Liver (tissue), 9 donors: ENCODE results near the gene HPN. TPM values are rescaled to one million over a fixed set of nuclear protein-coding genes. Genes with fewer than 3 reads are reported as not detected.

Source experiments
- DNase-seq: peaks from one replicate; pipeline ENCODE4 v3.0.0-alpha.2; 2017; ENCODE audit warnings: low spot score
- H3K27ac ChIP-seq, 2 donors: one replicate each; pipeline ENCODE4 v1.7.0; 2013; ENCODE audit warnings: inconsistent platforms in 2 of 2, low read length in 2 of 2, control low read depth in 1 of 2, low read depth in 1 of 2, mild to moderate bottlenecking in 1 of 2
- H3K27me3 ChIP-seq, 4 donors: one replicate each; pipeline versions ENCODE4 v1.6.1 to v1.7.0; 2013; ENCODE audit warnings: low read length in 3 of 4, inconsistent platforms in 1 of 4, mild to moderate bottlenecking in 1 of 4, moderate library complexity in 1 of 4; ENCODE audit not compliant: control insufficient read depth in 4 of 4, insufficient read depth in 4 of 4
- H3K36me3 ChIP-seq, 4 donors: one replicate each; pipeline versions ENCODE4 v1.6.1 to v1.7.0; 2013; ENCODE audit warnings: low read length in 3 of 4, mild to moderate bottlenecking in 3 of 4, low read depth in 1 of 4, moderate library complexity in 1 of 4; ENCODE audit not compliant: control insufficient read depth in 4 of 4, insufficient read depth in 3 of 4
- H3K4me1 ChIP-seq, 4 donors: one replicate each; pipeline versions ENCODE4 v1.6.1 to v1.7.0; 2013; ENCODE audit warnings: low read length in 3 of 4, mild to moderate bottlenecking in 3 of 4, moderate library complexity in 1 of 4; ENCODE audit not compliant: control insufficient read depth in 4 of 4, insufficient read depth in 4 of 4
- H3K4me3 ChIP-seq, 3 donors: one replicate each; pipeline versions ENCODE4 v1.6.1 to v1.7.0; 2013; ENCODE audit warnings: low read length in 3 of 3, control low read depth in 1 of 3, low read depth in 1 of 3, mild to moderate bottlenecking in 1 of 3
- H3K9ac ChIP-seq, 2 donors: one replicate each; pipeline ENCODE4 v1.7.0; 2013; ENCODE audit warnings: low read length in 2 of 2, mild to moderate bottlenecking in 2 of 2, moderate library complexity in 2 of 2, control low read depth in 1 of 2, low read depth in 1 of 2
- H3K9me3 ChIP-seq, 4 donors: one replicate each; pipeline versions ENCODE4 v1.6.1 to v1.7.0; 2013; ENCODE audit warnings: low read length in 3 of 4; ENCODE audit not compliant: control insufficient read depth in 4 of 4
- EGR1 ChIP-seq, 2 donors: IDR thresholded peaks; 2 replicates each; pipeline ENCODE4 v1.6.1; 2016 to 2018; ENCODE audit warnings: antibody characterized with exemption in 2 of 2, low read depth in 2 of 2
- FOXA1 ChIP-seq: IDR thresholded peaks from 2 replicates; pipeline ENCODE4 v1.6.1; 2016; ENCODE audit warnings: antibody characterized with exemption
- FOXA2 ChIP-seq: IDR thresholded peaks from 2 replicates; pipeline ENCODE4 v1.6.1; 2016; ENCODE audit warnings: antibody characterized with exemption
- HNF4A ChIP-seq, 2 donors: conservative IDR thresholded peaks; 2 replicates each; pipeline ENCODE4 v1.6.1; 2016; ENCODE audit warnings: antibody characterized with exemption in 2 of 2, mild to moderate bottlenecking in 2 of 2
- HNF4G ChIP-seq: IDR thresholded peaks from 2 replicates; pipeline ENCODE4 v1.6.1; 2016; ENCODE audit warnings: antibody characterized with exemption
- NR2F2 ChIP-seq: IDR thresholded peaks from 2 replicates; pipeline ENCODE4 v1.6.1; 2016; ENCODE audit warnings: antibody characterized with exemption
- RXRA ChIP-seq, 2 donors: IDR thresholded peaks; 2 replicates each; pipeline ENCODE4 v1.6.1; 2017 to 2018; ENCODE audit warnings: antibody characterized with exemption in 2 of 2, mild to moderate bottlenecking in 1 of 2
- SP1 ChIP-seq: IDR thresholded peaks from 2 replicates; pipeline ENCODE4 v1.6.1; 2018; ENCODE audit warnings: antibody characterized with exemption, mild to moderate bottlenecking
- TAF1 ChIP-seq: conservative IDR thresholded peaks from 2 replicates; pipeline ENCODE4 v1.6.1; 2016; ENCODE audit warnings: antibody characterized with exemption, mild to moderate bottlenecking
- YY1 ChIP-seq: IDR thresholded peaks from 2 replicates; pipeline ENCODE4 v1.6.1; 2016; ENCODE audit warnings: antibody characterized with exemption, mild to moderate bottlenecking
- WGBS: extraction: QIAGEN DNeasy Blood & Tissue Kit; methylation state at CpG from one replicate; pipeline ENCODE4 v1.1.7; 2013; 5-methylcytosine and 5-hydroxymethylcytosine counted together
- polyA plus RNA-seq, 2 donors: library from polyadenylated mRNA; stranded (reverse) in 1 of 2; unstranded in 1 of 2; fragments of 200-250 nt in 1 of 2; fragments of >200 nt in 1 of 2; fragmentation: Nextera tagmentation in 1 of 2; extraction: Ambion mirVana in 1 of 2; gene quantifications; one replicate each; pipeline versions ENCODE4 v1.2.1 to v1.2.3, GENCODE V29; 2013 to 2015
- total RNA-seq, 2 donors: library from RNA; depleted of rRNA; stranded (reverse); fragments of >200 nt; gene quantifications; one replicate each; pipeline ENCODE4 v1.2.3, GENCODE V29; 2014
- TF ChIP-seq, protein P1 (sequence below): fragments of 150-350 bp; IDR thresholded peaks from 2 replicates; pipeline ENCODE4 v1.5.1; 2017; ENCODE audit warnings: improper control_type of control experiment, low read depth, low read length; ENCODE audit not compliant: missing input control
- TF ChIP-seq, protein P2 (sequence below): IDR thresholded peaks from 2 replicates; pipeline ENCODE4 v1.6.1; 2016; ENCODE audit warnings: antibody characterized with exemption
- TF ChIP-seq, protein P3 (sequence below): IDR thresholded peaks from 2 replicates; pipeline ENCODE4 v1.6.1; 2016; ENCODE audit warnings: antibody characterized with exemption
- TF ChIP-seq, protein P4 (sequence below): IDR thresholded peaks from 2 replicates; pipeline ENCODE4 v1.6.1; 2016; ENCODE audit warnings: antibody characterized with exemption
- TF ChIP-seq, protein P5 (sequence below): IDR thresholded peaks from 2 replicates; pipeline ENCODE4 v1.6.1; 2016; ENCODE audit warnings: antibody characterized with exemption, mild to moderate bottlenecking
- donor health status: healthy.
- donor health status: healthy.
- donor health status: healthy.
- donor health status: healthy.
- donor health status: healthy.

The HPN gene
- total and polyA plus RNA-seq, 4 donors: 130 to 535 (median 335) TPM

GRCh38 chr19:34998777-34999497 lies 42.6 kb upstream of the HPN start:
- WGBS: 63% methylated on average over 13 of the region's 13 CpGs
- TF ChIP-seq RXRA (IDR thresholded peaks at IDR 0.05) (no peak), NR2F2 (no peak), FOXA2 (no peak), HNF4A (conservative IDR thresholded peaks at IDR 0.05) (peak; percentile 19 to 35), FOXA1 (no peak)
- TF ChIP-seq, protein P1, sequence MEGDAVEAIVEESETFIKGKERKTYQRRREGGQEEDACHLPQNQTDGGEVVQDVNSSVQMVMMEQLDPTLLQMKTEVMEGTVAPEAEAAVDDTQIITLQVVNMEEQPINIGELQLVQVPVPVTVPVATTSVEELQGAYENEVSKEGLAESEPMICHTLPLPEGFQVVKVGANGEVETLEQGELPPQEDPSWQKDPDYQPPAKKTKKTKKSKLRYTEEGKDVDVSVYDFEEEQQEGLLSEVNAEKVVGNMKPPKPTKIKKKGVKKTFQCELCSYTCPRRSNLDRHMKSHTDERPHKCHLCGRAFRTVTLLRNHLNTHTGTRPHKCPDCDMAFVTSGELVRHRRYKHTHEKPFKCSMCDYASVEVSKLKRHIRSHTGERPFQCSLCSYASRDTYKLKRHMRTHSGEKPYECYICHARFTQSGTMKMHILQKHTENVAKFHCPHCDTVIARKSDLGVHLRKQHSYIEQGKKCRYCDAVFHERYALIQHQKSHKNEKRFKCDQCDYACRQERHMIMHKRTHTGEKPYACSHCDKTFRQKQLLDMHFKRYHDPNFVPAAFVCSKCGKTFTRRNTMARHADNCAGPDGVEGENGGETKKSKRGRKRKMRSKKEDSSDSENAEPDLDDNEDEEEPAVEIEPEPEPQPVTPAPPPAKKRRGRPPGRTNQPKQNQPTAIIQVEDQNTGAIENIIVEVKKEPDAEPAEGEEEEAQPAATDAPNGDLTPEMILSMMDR: no peak
- TF ChIP-seq, protein P2, sequence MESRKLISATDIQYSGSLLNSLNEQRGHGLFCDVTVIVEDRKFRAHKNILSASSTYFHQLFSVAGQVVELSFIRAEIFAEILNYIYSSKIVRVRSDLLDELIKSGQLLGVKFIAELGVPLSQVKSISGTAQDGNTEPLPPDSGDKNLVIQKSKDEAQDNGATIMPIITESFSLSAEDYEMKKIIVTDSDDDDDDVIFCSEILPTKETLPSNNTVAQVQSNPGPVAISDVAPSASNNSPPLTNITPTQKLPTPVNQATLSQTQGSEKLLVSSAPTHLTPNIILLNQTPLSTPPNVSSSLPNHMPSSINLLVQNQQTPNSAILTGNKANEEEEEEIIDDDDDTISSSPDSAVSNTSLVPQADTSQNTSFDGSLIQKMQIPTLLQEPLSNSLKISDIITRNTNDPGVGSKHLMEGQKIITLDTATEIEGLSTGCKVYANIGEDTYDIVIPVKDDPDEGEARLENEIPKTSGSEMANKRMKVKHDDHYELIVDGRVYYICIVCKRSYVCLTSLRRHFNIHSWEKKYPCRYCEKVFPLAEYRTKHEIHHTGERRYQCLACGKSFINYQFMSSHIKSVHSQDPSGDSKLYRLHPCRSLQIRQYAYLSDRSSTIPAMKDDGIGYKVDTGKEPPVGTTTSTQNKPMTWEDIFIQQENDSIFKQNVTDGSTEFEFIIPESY: no peak
- TF ChIP-seq, protein P3, sequence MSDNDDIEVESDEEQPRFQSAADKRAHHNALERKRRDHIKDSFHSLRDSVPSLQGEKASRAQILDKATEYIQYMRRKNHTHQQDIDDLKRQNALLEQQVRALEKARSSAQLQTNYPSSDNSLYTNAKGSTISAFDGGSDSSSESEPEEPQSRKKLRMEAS: no peak
- TF ChIP-seq, protein P4, sequence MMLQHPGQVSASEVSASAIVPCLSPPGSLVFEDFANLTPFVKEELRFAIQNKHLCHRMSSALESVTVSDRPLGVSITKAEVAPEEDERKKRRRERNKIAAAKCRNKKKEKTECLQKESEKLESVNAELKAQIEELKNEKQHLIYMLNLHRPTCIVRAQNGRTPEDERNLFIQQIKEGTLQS: no peak
- no peak overlapping the region for H3K9ac ChIP-seq
- no peak overlapping the region for H3K4me3 ChIP-seq
- no peak for DNase-seq
- no peaks in the 10 kb centered on the region for H3K36me3 ChIP-seq
- H3K27me3 ChIP-seq: no peaks in the 10 kb centered on the region
- peaks cover 10 to 42% (median 18%) of the 10 kb centered on the region in 4 donors for H3K4me1 ChIP-seq
- H3K27ac ChIP-seq: peak overlapping the region; percentile 95 to 96
- no peaks in the 10 kb centered on the region for H3K9me3 ChIP-seq

DNA sequence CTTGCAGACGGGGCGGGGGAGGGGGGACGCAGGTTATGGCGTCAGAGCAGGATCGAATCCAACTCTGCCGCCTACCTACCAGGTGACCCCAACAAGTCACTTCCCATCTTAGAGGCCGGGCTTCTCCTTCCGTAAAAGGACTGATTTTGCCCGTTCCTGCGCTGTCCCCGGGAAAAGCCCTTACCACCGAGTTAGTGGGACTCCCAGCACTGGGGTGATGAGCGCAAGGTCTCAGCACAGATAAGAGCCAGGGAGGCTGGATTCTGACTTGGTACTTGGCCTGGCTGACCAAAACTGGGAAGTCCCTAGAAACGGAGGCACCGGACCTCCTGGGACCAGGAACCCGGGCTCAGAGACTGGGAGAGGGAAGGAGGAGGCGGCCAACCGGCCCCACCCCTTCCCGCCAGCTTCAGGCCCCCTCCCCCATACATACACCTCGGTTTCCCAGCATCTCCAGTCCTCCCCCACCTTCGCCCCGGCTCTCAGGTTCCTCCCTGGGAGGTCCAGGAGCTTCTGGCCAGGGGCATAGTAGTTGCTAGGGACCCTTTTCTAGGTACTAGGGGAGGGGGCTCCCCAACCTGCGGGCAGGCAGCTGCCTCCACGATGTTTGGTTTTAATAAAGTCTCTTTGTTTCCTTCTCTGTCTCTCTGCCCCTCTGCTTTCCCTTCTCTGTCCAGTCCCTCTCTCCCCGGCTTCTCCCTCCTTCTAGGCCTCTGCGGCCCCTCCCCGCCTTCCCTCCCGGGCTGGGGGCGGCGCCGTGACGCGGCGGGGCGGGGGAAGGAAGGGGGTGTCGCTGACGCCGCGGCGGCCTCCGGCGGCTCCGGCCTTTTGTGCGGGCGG lies 41.8 kb upstream of the HPN start, which contains the start of gene GRAMD1A:
GRAMD1A (plus strand) TSS at position 826 of the 840 bp plus-strand sequence. CDS start 156 bp downstream, outside the sequence.
- no peaks in the 10 kb centered on the region for H3K9me3 ChIP-seq
- WGBS: 3% methylated on average over 45 of the region's 45 CpGs
- H3K27me3 ChIP-seq: no peaks in the 10 kb centered on the region
- H3K4me3 ChIP-seq: peak within 1 kb of the TSS; percentile 38 to 76 (median 55)
- peaks cover 4 to 39% (median 13%) of the 10 kb centered on the region in 4 donors for H3K4me1 ChIP-seq
- no peaks in the 10 kb centered on the region for H3K36me3 ChIP-seq
- peak within 1 kb of the TSS; percentile 95 to 96 for H3K27ac ChIP-seq
- H3K9ac ChIP-seq: peak within 1 kb of the TSS; percentile 84 to 85
- peak; percentile 70 for DNase-seq
- TF ChIP-seq, protein P5, sequence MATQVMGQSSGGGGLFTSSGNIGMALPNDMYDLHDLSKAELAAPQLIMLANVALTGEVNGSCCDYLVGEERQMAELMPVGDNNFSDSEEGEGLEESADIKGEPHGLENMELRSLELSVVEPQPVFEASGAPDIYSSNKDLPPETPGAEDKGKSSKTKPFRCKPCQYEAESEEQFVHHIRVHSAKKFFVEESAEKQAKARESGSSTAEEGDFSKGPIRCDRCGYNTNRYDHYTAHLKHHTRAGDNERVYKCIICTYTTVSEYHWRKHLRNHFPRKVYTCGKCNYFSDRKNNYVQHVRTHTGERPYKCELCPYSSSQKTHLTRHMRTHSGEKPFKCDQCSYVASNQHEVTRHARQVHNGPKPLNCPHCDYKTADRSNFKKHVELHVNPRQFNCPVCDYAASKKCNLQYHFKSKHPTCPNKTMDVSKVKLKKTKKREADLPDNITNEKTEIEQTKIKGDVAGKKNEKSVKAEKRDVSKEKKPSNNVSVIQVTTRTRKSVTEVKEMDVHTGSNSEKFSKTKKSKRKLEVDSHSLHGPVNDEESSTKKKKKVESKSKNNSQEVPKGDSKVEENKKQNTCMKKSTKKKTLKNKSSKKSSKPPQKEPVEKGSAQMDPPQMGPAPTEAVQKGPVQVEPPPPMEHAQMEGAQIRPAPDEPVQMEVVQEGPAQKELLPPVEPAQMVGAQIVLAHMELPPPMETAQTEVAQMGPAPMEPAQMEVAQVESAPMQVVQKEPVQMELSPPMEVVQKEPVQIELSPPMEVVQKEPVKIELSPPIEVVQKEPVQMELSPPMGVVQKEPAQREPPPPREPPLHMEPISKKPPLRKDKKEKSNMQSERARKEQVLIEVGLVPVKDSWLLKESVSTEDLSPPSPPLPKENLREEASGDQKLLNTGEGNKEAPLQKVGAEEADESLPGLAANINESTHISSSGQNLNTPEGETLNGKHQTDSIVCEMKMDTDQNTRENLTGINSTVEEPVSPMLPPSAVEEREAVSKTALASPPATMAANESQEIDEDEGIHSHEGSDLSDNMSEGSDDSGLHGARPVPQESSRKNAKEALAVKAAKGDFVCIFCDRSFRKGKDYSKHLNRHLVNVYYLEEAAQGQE: peak; percentile 61
- no peak for TF ChIP-seq NR2F2
- TF ChIP-seq, protein P4: no peak
- TF ChIP-seq RXRA (IDR thresholded peaks at IDR 0.05): peak; percentile 47 to 53
- TF ChIP-seq HNF4A (conservative IDR thresholded peaks at IDR 0.05): no peak
- TF ChIP-seq, protein P3: no peak
- peak; percentile 37 for TF ChIP-seq SP1
- TF ChIP-seq, protein P1: no peak
- no peak for TF ChIP-seq YY1
- TF ChIP-seq HNF4G: peak; percentile 15
- TF ChIP-seq TAF1: no peak
- TF ChIP-seq EGR1 (IDR thresholded peaks at IDR 0.05; ENCODE audit: low read depth in 2 of 2): no peak
- TF ChIP-seq, protein P2: no peak
